ENCODE results near the gene TBL3. TPM values are rescaled to one million over a fixed set of nuclear protein-coding genes. Genes with fewer than 3 reads are reported as not detected.

TBL3 gene
- total RNA-seq, 1 donor from 2014 or later: 59.4 TPM

DNA sequence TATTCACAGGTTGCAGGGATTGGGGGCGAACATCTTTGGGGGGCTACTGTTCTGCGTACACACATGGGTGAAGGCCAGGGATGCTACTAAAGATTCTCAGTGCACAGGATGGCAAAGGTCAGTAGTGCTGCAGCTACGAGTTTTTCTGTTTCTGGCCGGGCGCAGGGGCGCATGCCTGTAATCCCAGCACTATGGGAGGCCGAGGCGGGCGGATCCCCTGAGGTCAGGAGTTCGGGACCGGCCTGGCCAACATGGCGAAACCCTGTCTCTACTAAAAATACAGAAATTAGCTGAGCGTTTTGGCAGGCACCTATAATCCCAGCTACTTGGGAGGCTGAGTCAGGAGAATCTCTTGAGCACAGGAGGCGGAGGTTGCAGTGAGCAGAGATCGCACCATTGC is 41.7 kb downstream of the TBL3 start:
- DNase-seq (ENCODE audit: extremely low read depth, low read depth, low spot score): no peak

DNA sequence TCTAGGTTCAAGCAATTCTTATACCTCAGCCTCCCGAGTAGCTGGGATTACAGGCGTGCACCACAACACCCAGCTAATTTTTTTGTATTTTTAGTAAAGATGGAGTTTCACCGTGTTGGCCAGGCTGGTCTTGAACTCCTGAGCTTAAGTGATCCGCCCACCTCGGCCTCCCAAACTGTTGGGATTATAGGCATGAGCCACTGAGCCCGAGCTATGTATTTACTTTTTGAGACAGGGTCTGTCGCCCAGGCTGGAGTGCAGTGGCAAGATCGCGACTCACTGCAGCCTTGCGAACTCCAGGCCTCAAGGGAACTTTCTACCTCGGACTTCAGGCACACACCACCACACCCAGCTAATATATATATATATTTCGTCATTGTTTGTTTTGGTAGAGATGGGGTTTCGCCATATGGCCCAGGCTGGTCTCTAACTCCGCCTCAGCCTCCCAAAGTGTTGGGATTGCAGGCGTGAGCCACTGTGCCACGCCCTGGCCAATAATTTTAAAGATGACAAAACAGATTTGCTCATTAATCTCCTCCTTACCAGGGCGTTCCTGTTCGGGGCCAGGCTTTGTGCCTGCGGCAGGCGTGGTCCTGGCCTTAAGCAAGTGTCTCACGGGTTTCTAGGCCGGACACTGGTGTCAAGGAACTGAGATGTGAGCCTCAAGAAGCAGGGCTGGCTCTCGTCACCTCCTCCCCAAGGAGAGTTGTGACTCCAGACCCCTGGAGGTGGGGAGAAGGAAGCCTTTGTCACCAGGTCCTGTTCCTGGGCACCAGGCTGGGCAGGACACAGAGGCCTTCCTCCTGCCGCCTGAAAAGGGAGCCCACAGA is 43.5 kb downstream of the TBL3 start:
- no peak for DNase-seq (ENCODE audit: extremely low read depth, low read depth, low spot score)

GRCh38 chr16:2015947-2016208 is 44.0 kb downstream of the TBL3 start:
- no peak for DNase-seq (ENCODE audit: extremely low read depth, low read depth, low spot score)

GRCh38 chr16:2016407-2016922 is 44.6 kb downstream of the TBL3 start:
- no peak for DNase-seq (ENCODE audit: extremely low read depth, low read depth, low spot score)

DNA sequence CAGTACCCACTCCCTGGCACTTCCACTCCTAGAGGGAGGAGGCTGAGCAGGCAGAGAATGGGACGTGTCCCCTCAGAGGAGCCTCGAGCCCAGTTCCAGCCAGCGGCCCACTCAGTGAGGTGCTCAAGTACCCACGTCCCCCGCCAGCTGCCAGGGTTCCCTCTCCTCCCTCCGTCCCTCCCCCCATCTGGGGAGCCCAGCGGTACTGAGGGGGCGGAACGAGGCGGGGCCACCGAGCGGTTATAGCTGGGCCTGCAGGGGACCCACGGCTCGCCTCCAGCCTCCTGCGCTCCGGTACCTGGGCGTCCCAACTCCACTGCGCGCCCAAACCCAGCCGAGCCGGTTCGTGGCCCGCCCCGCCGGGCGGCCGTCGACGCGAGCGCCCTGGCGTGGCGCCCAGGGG is 47.7 kb downstream of the TBL3 start, which contains the start of gene NPW:
NPW (plus strand) TSS at position 268 of the 403 bp plus-strand sequence.
- no peak for DNase-seq (ENCODE audit: extremely low read depth, low read depth, low spot score)

DNA sequence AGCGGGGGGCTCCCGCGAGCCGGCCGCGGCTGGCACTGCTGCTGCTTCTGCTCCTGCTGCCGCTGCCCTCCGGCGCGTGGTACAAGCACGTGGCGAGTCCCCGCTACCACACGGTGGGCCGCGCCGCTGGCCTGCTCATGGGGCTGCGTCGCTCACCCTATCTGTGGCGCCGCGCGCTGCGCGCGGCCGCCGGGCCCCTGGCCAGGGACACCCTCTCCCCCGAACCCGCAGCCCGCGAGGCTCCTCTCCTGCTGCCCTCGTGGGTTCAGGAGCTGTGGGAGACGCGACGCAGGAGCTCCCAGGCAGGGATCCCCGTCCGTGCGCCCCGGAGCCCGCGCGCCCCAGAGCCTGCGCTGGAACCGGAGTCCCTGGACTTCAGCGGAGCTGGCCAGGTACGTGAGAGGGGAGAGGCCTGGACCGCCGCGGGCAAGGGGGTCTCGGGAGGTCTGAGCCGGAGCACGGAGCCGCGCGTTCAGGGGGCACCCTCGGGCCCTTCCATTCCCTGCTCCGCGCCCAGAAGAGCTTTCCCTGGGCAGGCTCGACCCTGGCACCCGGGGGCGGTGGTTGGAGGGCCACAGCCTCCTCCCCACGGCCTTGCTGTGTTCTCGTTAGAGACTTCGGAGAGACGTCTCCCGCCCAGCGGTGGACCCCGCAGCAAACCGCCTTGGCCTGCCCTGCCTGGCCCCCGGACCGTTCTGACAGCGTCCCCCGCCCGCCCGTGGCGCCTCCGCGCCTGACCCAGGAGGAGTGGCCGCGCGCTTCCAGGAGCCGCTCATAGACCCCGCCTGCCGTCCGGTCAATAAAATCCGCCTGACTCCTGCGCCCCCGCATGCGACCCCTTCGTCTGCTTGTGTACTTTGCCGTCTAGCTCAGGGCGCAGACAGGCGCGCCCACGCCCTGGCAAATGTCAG is 48.3 kb downstream of the TBL3 start:
- DNase-seq (ENCODE audit: extremely low read depth, low read depth, low spot score): no peak

DNA sequence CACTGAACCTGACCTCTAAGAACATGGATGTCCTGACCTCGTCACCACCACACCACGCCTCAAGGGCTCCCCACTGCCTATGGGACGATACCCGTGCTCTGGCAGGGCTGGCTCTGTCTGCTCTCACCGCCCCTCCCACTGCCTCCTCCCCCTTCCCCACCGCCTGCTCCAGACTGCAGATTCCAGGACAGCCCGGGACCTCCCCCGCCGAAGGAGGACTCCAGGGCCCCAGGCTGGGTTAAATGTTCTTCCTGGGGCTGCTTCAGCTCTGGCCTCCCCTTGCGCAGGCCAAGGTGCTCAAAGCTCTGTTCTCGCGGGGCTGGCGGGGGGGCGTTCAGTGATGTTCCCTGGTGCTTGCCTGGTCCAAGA is 50.9 kb downstream of the TBL3 start:
- no peak for DNase-seq (ENCODE audit: extremely low read depth, low read depth, low spot score)

DNA sequence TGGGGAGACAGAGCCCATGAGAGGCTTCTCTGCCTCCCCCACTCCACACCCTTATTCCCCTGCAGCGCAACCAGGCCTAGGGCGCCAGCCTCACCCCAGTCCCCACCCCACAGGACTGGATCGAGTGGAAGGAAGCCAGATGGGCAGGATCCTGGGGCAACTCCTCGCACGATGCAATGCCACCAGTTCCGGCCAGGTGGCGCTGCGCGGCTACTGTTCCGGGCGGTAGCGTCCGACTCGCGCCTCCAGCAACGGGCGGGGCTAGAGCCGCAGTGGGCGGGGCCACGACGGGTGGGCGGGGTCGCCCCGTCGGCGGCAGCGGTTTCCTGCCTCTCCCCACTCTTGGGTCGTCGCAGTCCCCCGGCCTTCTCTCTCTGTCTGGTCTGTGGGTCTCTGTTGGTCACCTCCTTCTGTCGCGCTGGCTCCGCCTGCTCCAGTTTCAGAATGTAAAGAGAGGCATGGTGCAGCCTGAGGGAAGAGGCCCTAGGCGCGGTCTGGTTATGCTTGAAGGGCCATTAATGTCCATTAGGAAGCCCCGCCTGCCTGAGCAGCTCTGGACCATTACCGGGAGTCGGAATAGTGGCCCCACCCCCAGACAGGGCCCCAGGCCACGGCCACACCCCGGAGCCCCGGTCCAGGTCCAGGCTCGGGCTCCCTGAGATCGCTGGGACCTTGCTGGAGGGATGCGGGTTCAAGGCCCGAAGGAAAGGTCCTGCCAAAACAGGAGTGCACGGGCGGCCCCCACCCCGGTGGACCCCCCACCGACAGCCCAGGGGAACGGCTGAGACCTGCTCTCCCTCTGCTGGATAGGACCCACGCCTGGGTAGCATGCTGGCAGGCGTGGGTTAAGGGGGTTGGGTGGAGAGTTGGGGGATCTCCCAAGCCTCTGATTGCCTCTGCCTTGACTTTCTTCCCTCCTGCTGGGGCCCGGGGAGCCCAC is 51.5 kb downstream of the TBL3 start:
- DNase-seq (ENCODE audit: extremely low read depth, low read depth, low spot score): no peak

- DNase-seq (ENCODE audit: extremely low read depth, low read depth, low spot score): no peak
These were observed 52.2 kb downstream of the TBL3 start for GRCh38 chr16:2024032-2024420.

DNA sequence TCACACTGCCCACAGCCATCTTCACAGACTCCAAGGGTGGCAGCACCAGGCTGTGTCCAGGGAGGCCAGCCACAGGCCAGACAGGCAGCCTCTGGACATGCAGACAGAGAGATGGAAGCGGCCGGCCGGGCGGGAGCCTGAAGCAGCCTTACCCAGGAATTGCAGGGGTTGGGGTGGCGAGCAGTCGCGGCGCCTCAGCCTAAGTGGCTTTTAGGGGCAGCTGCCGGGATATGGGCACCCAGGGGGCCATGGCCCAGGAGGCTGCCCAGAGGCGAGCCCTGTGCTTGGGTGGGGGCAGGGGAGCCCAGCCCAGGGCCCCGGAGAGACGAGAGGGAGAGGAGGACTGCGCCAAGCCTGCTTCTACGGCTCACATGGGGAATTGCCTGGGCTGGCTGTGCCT is 53.4 kb downstream of the TBL3 start:
- DNase-seq (ENCODE audit: extremely low read depth, low read depth, low spot score): no peak

DNA sequence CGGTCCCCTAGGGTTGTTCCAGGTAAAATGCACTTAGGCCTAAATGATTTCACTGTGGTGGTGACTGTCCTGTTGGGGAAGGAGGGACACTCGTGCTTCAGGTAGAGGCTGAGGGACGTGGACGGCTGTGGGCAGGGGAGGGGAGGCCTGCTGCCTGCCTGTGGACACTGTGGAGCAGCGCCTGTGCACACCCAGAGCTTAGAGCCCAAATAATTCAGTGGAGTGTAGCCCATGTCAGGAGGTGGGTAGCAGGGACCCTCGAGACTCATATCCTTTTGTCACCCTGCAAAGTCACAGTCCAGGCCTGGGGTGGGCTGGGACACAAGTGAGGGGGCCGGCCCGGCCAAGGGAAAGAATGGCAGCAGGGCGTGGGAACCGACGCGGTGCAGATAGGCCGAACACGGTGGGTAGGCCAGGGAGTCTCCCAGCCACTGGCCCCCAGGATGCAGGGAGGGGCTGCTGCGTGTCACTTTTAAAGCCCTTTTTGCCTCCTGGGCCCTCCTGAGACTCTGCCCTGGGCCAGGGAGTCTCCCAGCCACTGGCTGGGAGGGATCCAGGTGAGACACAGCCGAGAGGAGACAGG is 54.1 kb downstream of the TBL3 start:
- no peak for DNase-seq (ENCODE audit: extremely low read depth, low read depth, low spot score)

GRCh38 chr16:2026461-2027023 is 54.7 kb downstream of the TBL3 start, which contains the start of gene NHERF2:
NHERF2 (plus strand) TSS chr16:2026902; CDS start chr16:2027006, 104 bp downstream.
- no peak for DNase-seq (ENCODE audit: extremely low read depth, low read depth, low spot score)

GRCh38 chr16:2027024-2028010 is 55.5 kb downstream of the TBL3 start:
- DNase-seq (ENCODE audit: extremely low read depth, low read depth, low spot score): no peak

DNA sequence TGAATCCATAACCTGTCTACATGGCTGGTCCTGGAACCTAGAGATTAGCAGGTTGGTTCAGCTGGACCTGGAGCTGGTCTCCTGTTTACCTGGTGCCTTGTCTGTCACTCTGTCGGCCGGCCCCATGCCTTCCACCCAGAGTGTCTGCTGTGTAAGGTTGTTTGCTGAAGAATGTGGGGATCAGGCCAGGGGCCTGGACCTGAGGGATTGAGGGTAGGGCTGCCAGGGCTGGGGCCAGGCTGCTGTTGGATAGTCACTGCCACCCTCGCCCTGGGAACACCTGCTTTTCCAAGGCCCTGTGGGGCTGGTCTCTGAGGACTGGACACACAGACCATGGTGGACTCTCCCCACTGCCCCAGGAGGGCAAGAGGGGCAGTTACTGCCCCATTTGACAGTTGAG is 56.3 kb downstream of the TBL3 start:
- DNase-seq (ENCODE audit: extremely low read depth, low read depth, low spot score): no peak

- no peak for DNase-seq (ENCODE audit: extremely low read depth, low read depth, low spot score)
These were observed 56.9 kb downstream of the TBL3 start for GRCh38 chr16:2028620-2029220.

GRCh38 chr16:2029350-2029749 is 57.5 kb downstream of the TBL3 start:
- no peak for DNase-seq (ENCODE audit: extremely low read depth, low read depth, low spot score)

DNA sequence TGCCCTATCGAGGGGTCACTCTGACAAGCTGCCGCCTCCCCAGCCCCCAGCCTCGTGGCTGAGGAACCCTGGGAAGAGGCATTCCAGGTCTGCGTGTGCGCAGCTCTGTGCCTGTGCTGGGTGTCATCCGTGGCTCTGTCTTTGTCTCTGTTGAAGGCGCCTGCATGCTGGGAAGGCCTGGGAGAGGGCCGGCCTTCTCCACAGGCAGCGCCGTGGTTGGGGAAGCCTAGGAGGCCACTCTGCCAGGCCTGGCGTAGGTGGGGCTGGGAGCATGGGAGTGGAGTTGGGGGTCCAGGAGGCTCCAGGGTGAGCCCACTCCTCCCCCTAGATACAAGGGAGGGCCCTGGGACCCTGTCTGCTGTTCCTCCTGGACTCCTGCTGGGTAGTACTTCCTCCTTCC is 58.2 kb downstream of the TBL3 start:
- DNase-seq (ENCODE audit: extremely low read depth, low read depth, low spot score): no peak

GRCh38 chr16:2031081-2031577 is 59.3 kb downstream of the TBL3 start:
- no peak for DNase-seq (ENCODE audit: extremely low read depth, low read depth, low spot score)
